ENCODE measurements around the gene CHCHD10.
A peak's percentile ranks its signal among the peaks of the same experiment; 100 is the strongest.

The CHCHD10 gene

GRCh38 chr22:23754220-23754919, 13.4 kb downstream of the CHCHD10 start, which contains the start of gene VPREB3:
Gene VPREB3 (minus strand): TSS chr22:23754425. CDS start chr22:23754363, 62 bp downstream.
- no peak within 1 kb of the TSS for H3K27ac ChIP-seq (ENCODE audit: low read length)
- H3K4me2 ChIP-seq (ENCODE audit: insufficient read depth, low read length): no peak within 1 kb of the TSS
- DNase-seq (no peak), ATAC-seq (ENCODE audit: insufficient read depth, low read depth) (no peak)
- no peak within 1 kb of the TSS for H3K4me3 ChIP-seq (ENCODE audit: low read depth in 1 of 2, low read length in 2 of 2)
- H3K9me3 ChIP-seq (ENCODE audit: insufficient read depth, low read length, severe bottlenecking): no peaks in the 10 kb centered on the region
- no peak within 1 kb of the TSS for H2AFZ ChIP-seq (ENCODE audit: low read depth, low read length)
- peaks cover 11% of the 10 kb centered on the region for H3K79me2 ChIP-seq (ENCODE audit: insufficient read depth, low read length)
- H4K20me1 ChIP-seq (ENCODE audit: insufficient read depth, low read length): no peaks in the 10 kb centered on the region
- peaks cover 21% of the 10 kb centered on the region for H3K4me1 ChIP-seq (ENCODE audit: insufficient read depth, low read length)
- no peaks in the 10 kb centered on the region for H3K36me3 ChIP-seq (ENCODE audit: insufficient read depth, low read length)
- no peak for TF ChIP-seq CTCF (IDR thresholded peaks at IDR 0.05; ENCODE audit: borderline replicate concordance, extremely low read depth, low read length, poor library complexity, severe bottlenecking)
- no peak for TF ChIP-seq EZH2 (IDR thresholded peaks at IDR 0.05; ENCODE audit: borderline replicate concordance, low read depth, low read length, severe bottlenecking)
- no peak within 1 kb of the TSS for H3K9ac ChIP-seq (ENCODE audit: low read depth, low read length)
- no peaks in the 10 kb centered on the region for H3K27me3 ChIP-seq (ENCODE audit: insufficient read depth, low read length, poor library complexity)

GRCh38 chr22:23753385-23753784, 14.4 kb downstream of the CHCHD10 start:
- Histone ChIP-seq H4K20me1 (ENCODE audit: insufficient read depth, low read length) (no peaks in the 10 kb centered on the region), H3K9ac (ENCODE audit: low read depth, low read length) (no peak overlapping the region), H3K9me3 (ENCODE audit: insufficient read depth, low read length, severe bottlenecking) (no peaks in the 10 kb centered on the region), H3K4me2 (ENCODE audit: insufficient read depth, low read length) (no peak overlapping the region), H2AFZ (ENCODE audit: low read depth, low read length) (no peak overlapping the region), H3K27ac (ENCODE audit: low read length) (no peak overlapping the region), H3K4me1 (ENCODE audit: insufficient read depth, low read length) (peaks cover 21% of the 10 kb centered on the region), H3K27me3 (ENCODE audit: insufficient read depth, low read length, poor library complexity) (no peaks in the 10 kb centered on the region), H3K4me3 (ENCODE audit: low read depth in 1 of 2, low read length in 2 of 2) (no peak overlapping the region), H3K79me2 (ENCODE audit: insufficient read depth, low read length) (peaks cover 11% of the 10 kb centered on the region), H3K36me3 (ENCODE audit: insufficient read depth, low read length) (no peaks in the 10 kb centered on the region)
- no peak for TF ChIP-seq EZH2 (IDR thresholded peaks at IDR 0.05; ENCODE audit: borderline replicate concordance, low read depth, low read length, severe bottlenecking)
- TF ChIP-seq CTCF (IDR thresholded peaks at IDR 0.05; ENCODE audit: borderline replicate concordance, extremely low read depth, low read length, poor library complexity, severe bottlenecking): no peak
- no peak for ATAC-seq (ENCODE audit: insufficient read depth, low read depth)
- no peak for DNase-seq

GRCh38 chr22:23752750-23753149, 15.0 kb downstream of the CHCHD10 start:
- Histone ChIP-seq H3K4me2 (ENCODE audit: insufficient read depth, low read length) (no peak overlapping the region), H3K9ac (ENCODE audit: low read depth, low read length) (0 out of 2 replicates have a peak overlapping the region, but pooled peaks have one; percentile 12), H3K79me2 (ENCODE audit: insufficient read depth, low read length) (peaks cover 11% of the 10 kb centered on the region), H3K27me3 (ENCODE audit: insufficient read depth, low read length, poor library complexity) (no peaks in the 10 kb centered on the region), H3K4me1 (ENCODE audit: insufficient read depth, low read length) (peaks cover 21% of the 10 kb centered on the region), H3K9me3 (ENCODE audit: insufficient read depth, low read length, severe bottlenecking) (no peaks in the 10 kb centered on the region), H2AFZ (ENCODE audit: low read depth, low read length) (no peak overlapping the region), H3K27ac (ENCODE audit: low read length) (no peak overlapping the region), H4K20me1 (ENCODE audit: insufficient read depth, low read length) (no peaks in the 10 kb centered on the region), H3K36me3 (ENCODE audit: insufficient read depth, low read length) (no peaks in the 10 kb centered on the region), H3K4me3 (ENCODE audit: low read depth in 1 of 2, low read length in 2 of 2) (no peak overlapping the region)
- ATAC-seq (ENCODE audit: insufficient read depth, low read depth) (no peak), DNase-seq (no peak)
- no peak for TF ChIP-seq CTCF (IDR thresholded peaks at IDR 0.05; ENCODE audit: borderline replicate concordance, extremely low read depth, low read length, poor library complexity, severe bottlenecking)
- TF ChIP-seq EZH2 (IDR thresholded peaks at IDR 0.05; ENCODE audit: borderline replicate concordance, low read depth, low read length, severe bottlenecking): no peak
